Astrocyte of the cerebellum (primary cell): ENCODE results near the gene FOXL2.

ENCODE experiments used
- DNase-seq: peaks from one replicate; pipeline ENCODE4 v3.0.0-alpha.2; 2011; ENCODE audit warnings: low read depth
- H3K4me3 ChIP-seq: 2 replicates; pipeline ENCODE4 v1.5.1; 2011; ENCODE audit warnings: mild to moderate bottlenecking, low read depth, low read length, moderate library complexity
- CTCF ChIP-seq: IDR thresholded peaks from 2 replicates; pipeline ENCODE4 v1.5.1; 2012; ENCODE audit warnings: low read length, low read depth, moderate library complexity, mild to moderate bottlenecking; ENCODE audit errors: missing control alignments
- in situ Hi-C: cut with HindIII; loops from 2 replicates; pipeline ENCODE4 v1.10.0; 2017; ENCODE audit warnings: low sequenced_read_pairs

FOXL2 gene

DNA sequence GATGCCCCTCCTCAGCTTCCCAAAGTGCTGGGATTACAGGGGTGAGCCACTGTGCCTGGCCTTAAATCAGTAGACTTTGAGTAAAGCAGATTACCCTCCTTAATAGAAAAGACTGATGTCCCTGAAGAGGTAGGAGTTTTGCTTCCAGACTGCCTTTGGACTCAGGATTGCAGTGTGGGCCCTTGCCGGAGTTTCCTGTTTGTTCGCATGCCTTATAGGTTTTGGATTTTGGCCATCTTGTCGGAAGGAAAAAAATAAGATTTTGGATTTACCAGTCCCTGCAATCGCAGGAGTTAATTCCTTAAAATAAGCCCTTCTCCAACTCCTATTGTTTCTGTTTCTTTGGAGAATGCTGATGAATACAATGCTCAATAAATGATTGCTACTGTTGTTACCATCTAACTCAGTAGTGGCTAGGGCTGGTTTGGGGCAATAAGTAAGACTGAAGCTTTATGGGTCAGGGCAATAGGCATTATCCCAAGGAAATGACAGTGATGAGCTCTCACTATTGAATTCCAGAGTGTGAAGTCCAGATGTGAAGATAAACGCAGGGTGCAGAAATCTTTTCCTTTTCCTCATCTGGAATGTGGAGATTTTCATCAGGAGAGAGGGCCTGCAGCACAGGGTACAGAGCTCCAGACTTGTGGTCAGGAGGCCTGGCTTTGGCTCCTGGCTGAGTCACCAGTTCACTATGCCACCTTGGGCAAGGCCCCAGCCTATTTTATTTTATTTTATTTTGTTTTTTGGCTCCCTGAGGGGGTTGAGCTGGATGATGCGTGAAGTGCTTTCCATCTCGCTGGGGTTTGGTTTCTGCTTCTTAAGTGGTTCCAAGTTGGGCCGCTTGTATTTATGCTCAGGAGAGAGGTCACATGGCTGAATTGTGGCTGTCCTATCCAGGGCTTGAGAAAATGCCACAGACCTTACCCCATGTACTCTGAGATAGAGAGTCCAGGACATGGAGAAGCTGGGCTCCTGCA lies 25.3 kb downstream of the FOXL2 start:
- DNase-seq = peak; percentile 79

DNA sequence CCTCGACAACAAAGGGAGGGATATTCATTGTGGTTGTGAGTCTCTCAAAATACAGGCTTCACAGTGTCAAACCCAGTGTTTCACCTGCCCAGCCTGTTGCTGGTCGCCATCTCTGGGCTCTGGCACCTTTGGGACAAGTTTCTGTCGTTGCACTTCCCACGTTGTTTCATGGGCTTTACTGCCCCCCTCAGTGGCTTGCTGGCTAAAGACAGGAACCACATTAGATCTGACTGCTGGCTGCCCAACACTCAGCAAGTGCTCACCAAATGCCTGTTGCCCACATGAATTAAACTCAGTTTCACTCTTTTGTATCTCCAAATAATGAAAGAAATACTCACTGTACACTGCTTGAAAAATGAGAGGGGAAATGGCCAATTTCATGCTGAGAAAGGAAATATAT lies 27.6 kb downstream of the FOXL2 start:
- TF ChIP-seq CTCF = no peak
- no peak for DNase-seq
- in situ Hi-C loops = loop anchor here (25.0 kb wide), 3 partner anchors 107 to 457 kb away; no protein-coding TSS in a partner anchor
- no peak overlapping the region for H3K4me3 ChIP-seq

More for the DNA sequence above, 25.3 kb downstream of the FOXL2 start:
- no peak for TF ChIP-seq CTCF
- H3K4me3 ChIP-seq = no peak overlapping the region
- in situ Hi-C loops = loop anchor here (25.0 kb wide), 3 partner anchors 109 to 459 kb away; no protein-coding TSS in a partner anchor

- no peak for TF ChIP-seq CTCF
- in situ Hi-C loops = loop anchor here (25.0 kb wide), 3 partner anchors 105 to 455 kb away; no protein-coding TSS in a partner anchor
- no peak overlapping the region for H3K4me3 ChIP-seq
- no peak for DNase-seq
These were observed 30.1 kb downstream of the FOXL2 start for GRCh38 chr3:138916824-138917223.

DNA sequence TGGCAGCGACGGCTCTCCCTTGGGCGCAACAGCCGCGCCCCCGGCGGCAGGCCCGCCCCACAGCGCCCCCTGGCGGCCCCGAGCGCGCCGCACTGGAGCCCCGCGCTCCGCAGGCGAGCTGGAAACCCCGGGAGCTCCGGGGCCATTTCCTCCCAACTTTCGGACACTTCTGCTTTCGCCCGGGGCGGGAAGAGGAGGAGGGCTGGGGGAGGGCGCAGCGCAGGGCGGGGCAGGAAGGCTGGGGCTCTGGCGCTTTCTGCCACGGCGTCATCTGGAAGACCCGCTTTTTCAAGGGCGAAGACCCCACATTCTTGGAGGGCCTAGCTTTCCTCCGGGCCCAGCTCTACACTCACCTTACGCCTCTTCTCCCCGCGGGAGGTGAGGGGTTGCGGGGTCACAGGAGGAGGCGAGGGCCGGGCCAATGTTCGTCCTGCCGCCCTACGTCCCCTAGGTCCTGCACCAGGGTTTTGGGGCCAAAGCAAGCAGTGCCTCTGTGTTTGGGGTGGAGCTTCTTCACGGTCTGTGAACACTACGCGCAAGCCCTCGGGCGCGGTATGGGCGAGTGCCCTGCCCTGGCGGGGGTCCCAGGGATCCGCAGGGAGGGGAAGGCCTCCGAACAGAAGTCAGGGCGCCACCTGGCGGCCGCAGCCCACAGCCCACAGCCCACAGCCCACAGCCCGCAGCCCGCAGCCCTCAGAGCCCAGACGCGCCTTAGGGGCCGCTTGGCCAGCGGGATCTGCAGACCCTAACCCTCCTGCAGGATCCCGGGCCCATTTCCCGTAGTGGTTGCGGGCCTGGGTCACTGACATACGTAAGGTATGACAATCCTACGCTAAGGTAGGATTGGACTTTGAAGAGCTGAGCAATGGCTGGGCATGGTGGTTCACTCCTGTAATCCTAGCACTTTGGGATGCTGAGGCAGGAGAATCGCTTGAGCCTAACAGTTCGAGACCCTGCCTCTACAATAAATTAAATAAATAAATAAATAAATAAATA lies 31.1 kb downstream of the FOXL2 start:
- in situ Hi-C loops = loop anchor here (25.0 kb wide), 3 partner anchors 104 to 454 kb away; no protein-coding TSS in a partner anchor
- peak; percentile 73 for TF ChIP-seq CTCF
- DNase-seq = peak; percentile 85
- peak overlapping the region; percentile 72 for H3K4me3 ChIP-seq

- H3K4me3 ChIP-seq = peak overlapping the region; percentile 72
- DNase-seq = no peak
- TF ChIP-seq CTCF = no peak
- in situ Hi-C loops = loop anchor here (25.0 kb wide), 3 partner anchors 103 to 453 kb away; no protein-coding TSS in a partner anchor
These were observed 32.0 kb downstream of the FOXL2 start for GRCh38 chr3:138914870-138915502.
